ENCODE results near the gene EEF1AKMT1. TPM values are rescaled to one million over a fixed set of nuclear protein-coding genes. Genes with fewer than 3 reads are reported as not detected.

EEF1AKMT1 gene
- total RNA-seq, 1 experiment from 2014 or later = 8.9 TPM

- no peak for DNase-seq
- CTCF ChIA-PET = no interaction called here
Observed at GRCh38 chr13:20812890-20813289, 39.1 kb upstream of the EEF1AKMT1 start.

GRCh38 chr13:20810808-20811207 is 37.0 kb upstream of the EEF1AKMT1 start:
- Histone ChIP-seq H3K27me3 (ENCODE audit: insufficient read depth, low read depth) (no peaks in the 10 kb centered on the region), H3K9me2 (ENCODE audit: insufficient read depth) (no peaks in the 10 kb centered on the region), H3K4me3 (no peak overlapping the region), H4K20me1 (ENCODE audit: insufficient read depth) (peaks cover 24% of the 10 kb centered on the region), H3K36me3 (ENCODE audit: low read depth) (peaks cover 10% of the 10 kb centered on the region; the same call in 1 of the 2 replicates), H3K79me2 (ENCODE audit: low read depth) (peaks cover 21% of the 10 kb centered on the region), H2AFZ (no peak overlapping the region), H3K4me2 (no peak overlapping the region), H3K9me3 (ENCODE audit: insufficient read depth, low read depth) (no peaks in the 10 kb centered on the region), H3F3A (ENCODE audit: insufficient read depth, low read depth) (peaks cover 14% of the 10 kb centered on the region), H3K27ac (no peak overlapping the region), H3K4me1 (replicated peaks; ENCODE audit: insufficient read depth) (peaks cover 16% of the 10 kb centered on the region)
- no TSS peak for BruUV-seq (replicated peaks)
- CTCF ChIA-PET = no interaction called here
- TF ChIP-seq EZH2 (IDR thresholded peaks at IDR 0.05; ENCODE audit: low read depth) = no peak
- no peak for TF ChIP-seq CTCF (conservative IDR thresholded peaks at IDR 0.05)
- no peak for DNase-seq
- intact Hi-C loops (cut with micrococcal nuclease; ENCODE audit: unreplicated experiment) = loop anchor here (5.0 kb wide), 1 partner anchor 99 kb away; no protein-coding TSS in a partner anchor
- POLR2A ChIA-PET (ENCODE audit: unreplicated experiment) = no interaction called here

More at GRCh38 chr13:20812890-20813289, 39.1 kb upstream of the EEF1AKMT1 start:
- Histone ChIP-seq H3K4me3 (no peak overlapping the region), H2AFZ (no peak overlapping the region), H3K27me3 (ENCODE audit: insufficient read depth, low read depth) (no peaks in the 10 kb centered on the region), H3F3A (ENCODE audit: insufficient read depth, low read depth) (peaks cover 20% of the 10 kb centered on the region), H3K4me1 (replicated peaks; ENCODE audit: insufficient read depth) (peaks cover 16% of the 10 kb centered on the region), H3K79me2 (ENCODE audit: low read depth) (peaks cover 21% of the 10 kb centered on the region), H3K9me3 (ENCODE audit: insufficient read depth, low read depth) (no peaks in the 10 kb centered on the region), H4K20me1 (ENCODE audit: insufficient read depth) (peaks cover 35% of the 10 kb centered on the region), H3K4me2 (no peak overlapping the region), H3K27ac (no peak overlapping the region), H3K36me3 (ENCODE audit: low read depth) (peaks cover 5% of the 10 kb centered on the region; the same call in 1 of the 2 replicates), H3K9me2 (ENCODE audit: insufficient read depth) (no peaks in the 10 kb centered on the region)
- TF ChIP-seq EZH2 (IDR thresholded peaks at IDR 0.05; ENCODE audit: low read depth) = no peak
- TF ChIP-seq CTCF (conservative IDR thresholded peaks at IDR 0.05) = no peak
- intact Hi-C loops (cut with micrococcal nuclease; ENCODE audit: unreplicated experiment) = loop anchor here (5.0 kb wide), 1 partner anchor 101 kb away; no protein-coding TSS in a partner anchor
- BruUV-seq (replicated peaks) = no TSS peak
- POLR2A ChIA-PET (ENCODE audit: unreplicated experiment) = no interaction called here

GRCh38 chr13:20808874-20809273 is 35.1 kb upstream of the EEF1AKMT1 start:
- no TSS peak for BruUV-seq (replicated peaks)
- H2AFZ ChIP-seq = no peak overlapping the region
- H3K9me3 ChIP-seq (ENCODE audit: insufficient read depth, low read depth) = no peaks in the 10 kb centered on the region
- TF ChIP-seq CTCF (conservative IDR thresholded peaks at IDR 0.05) (no peak), EZH2 (IDR thresholded peaks at IDR 0.05; ENCODE audit: low read depth) (no peak)
- no peak overlapping the region for H3K4me3 ChIP-seq
- H3K4me2 ChIP-seq = no peak overlapping the region
- ChIA-PET POLR2A (ENCODE audit: unreplicated experiment) (no interaction called here), CTCF (no interaction called here)
- intact Hi-C loops (cut with micrococcal nuclease; ENCODE audit: unreplicated experiment) = no loop called here
- H3K79me2 ChIP-seq (ENCODE audit: low read depth) = peaks cover 21% of the 10 kb centered on the region
- no peak for DNase-seq
- H3K4me1 ChIP-seq (replicated peaks; ENCODE audit: insufficient read depth) = peaks cover 4% of the 10 kb centered on the region; the same call in 1 of the 2 replicates
- peaks cover 5% of the 10 kb centered on the region; the same call in 1 of the 2 replicates for H3F3A ChIP-seq (ENCODE audit: insufficient read depth, low read depth)
- H3K27me3 ChIP-seq (ENCODE audit: insufficient read depth, low read depth) = no peaks in the 10 kb centered on the region
- no peak overlapping the region for H3K27ac ChIP-seq
- H3K9me2 ChIP-seq (ENCODE audit: insufficient read depth) = no peaks in the 10 kb centered on the region
- H3K36me3 ChIP-seq (ENCODE audit: low read depth) = peaks cover 10% of the 10 kb centered on the region; the same call in 1 of the 2 replicates
- peaks cover 24% of the 10 kb centered on the region for H4K20me1 ChIP-seq (ENCODE audit: insufficient read depth)
